HTR-8/SVneo (cell line): ENCODE data around the gene TBL3.
A peak's percentile ranks its signal among the peaks of the same experiment; 100 is the strongest.

ENCODE experiments used
- DNase-seq: peaks from one replicate; pipeline ENCODE4 v3.0.0; 2011; ENCODE audit warnings: low spot score, mixed read lengths; ENCODE audit not compliant: insufficient read length
- FAIRE-seq: peaks from 2 replicates; lab custom pipeline; 2011; peaks lifted over from hg19 to GRCh38; lab: Jason Lieb, UNC

The TBL3 gene

GRCh38 chr16:1980770-1981087 is 8.9 kb downstream of the TBL3 start:
- DNase-seq (no peak), FAIRE-seq (no peak)

DNA sequence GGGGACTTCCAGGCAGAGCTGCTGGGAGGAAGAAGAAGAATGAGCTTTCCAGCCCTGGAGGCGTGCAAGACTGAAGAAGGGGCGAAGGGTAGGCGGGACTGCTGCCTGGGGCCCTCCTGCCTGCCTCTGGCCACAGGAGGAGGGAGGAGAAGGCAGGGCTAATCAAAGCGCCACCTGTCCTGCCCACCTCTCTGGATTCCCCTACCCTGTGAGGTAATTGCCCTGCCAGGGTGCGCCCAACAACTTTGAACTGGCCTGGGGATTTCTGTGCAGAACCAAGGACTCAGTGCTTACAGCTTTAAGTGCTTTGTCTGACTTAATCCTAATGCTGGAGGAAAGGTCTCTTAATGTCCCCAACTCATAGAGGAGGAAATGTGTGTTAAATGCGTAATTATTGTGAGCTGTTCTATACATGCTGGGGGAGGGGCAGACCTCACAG is 9.6 kb downstream of the TBL3 start, which contains the start of gene NOXO1:
Gene NOXO1 (minus strand): TSS at position 72 of the 439 bp plus-strand sequence. CDS start 290 bp downstream, outside the sequence.
- DNase-seq: no peak
- FAIRE-seq: no peak

DNA sequence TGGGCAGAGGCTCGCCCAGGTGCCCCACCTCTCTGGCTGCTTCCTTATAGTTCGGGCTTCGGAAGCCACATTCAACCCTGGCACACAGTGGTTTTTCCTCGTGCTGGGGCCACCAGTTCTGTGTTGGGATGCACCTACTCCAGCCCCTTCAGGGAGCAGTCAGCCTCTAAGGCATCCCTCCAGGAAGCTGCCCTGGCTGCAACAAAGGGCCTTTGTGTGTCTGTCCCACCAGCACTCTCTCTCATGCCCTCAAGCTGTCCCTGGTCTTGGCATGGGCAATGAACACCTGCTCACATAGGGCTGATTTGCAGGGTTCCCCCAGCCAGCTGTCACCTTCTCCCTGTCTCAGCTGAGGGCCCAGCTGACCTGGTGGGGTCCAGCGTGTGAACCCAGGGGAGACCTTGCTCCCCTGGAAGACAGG is 10.2 kb downstream of the TBL3 start:
- FAIRE-seq (no peak), DNase-seq (no peak)

- FAIRE-seq (no peak), DNase-seq (no peak)
Measured at GRCh38 chr16:1982991-1983543, 11.2 kb downstream of the TBL3 start.

- DNase-seq: peak; percentile 94
- peak; percentile 95 for FAIRE-seq
Measured at GRCh38 chr16:1983544-1984346, 11.9 kb downstream of the TBL3 start, which contains the start of gene GFER. GFER (plus strand) TSS chr16:1984193; CDS start chr16:1984219, 26 bp downstream.

GRCh38 chr16:1984347-1985225 is 12.7 kb downstream of the TBL3 start:
- no peak for DNase-seq
- FAIRE-seq: no peak

GRCh38 chr16:1985466-1986150 is 13.8 kb downstream of the TBL3 start:
- no peak for FAIRE-seq
- DNase-seq: no peak

GRCh38 chr16:1987198-1987597 is 15.3 kb downstream of the TBL3 start:
- no peak for FAIRE-seq
- no peak for DNase-seq

GRCh38 chr16:1989209-1990100 is 17.6 kb downstream of the TBL3 start, which contains the start of gene SYNGR3:
SYNGR3 (plus strand) TSS chr16:1989970; CDS start chr16:1990103, 133 bp downstream.
- DNase-seq (no peak), FAIRE-seq (peak; percentile 16)

- FAIRE-seq (no peak), DNase-seq (no peak)
Measured at GRCh38 chr16:1990101-1990350, 18.2 kb downstream of the TBL3 start.

- DNase-seq: no peak
- no peak for FAIRE-seq
Measured at GRCh38 chr16:1990351-1991134, 18.7 kb downstream of the TBL3 start.

DNA sequence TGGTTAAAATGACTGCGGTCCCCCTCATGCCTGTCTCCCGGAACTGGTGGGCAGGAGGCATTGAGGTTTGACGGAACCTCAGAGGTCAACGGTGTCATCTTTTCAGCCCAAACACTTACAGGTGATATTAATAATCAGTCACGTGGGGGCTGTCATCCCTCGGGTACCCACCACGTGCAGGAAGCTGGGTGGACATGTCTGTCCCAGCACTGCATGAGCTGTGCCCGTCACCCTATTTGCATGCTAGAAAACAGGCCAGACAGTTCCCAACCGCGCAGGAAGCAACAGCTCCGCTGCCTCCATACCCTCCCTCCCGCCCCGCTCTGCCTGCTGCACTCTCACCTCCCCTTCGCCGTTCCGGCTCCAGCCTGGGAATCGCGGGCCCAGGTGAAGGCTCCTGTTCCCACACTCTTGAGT is 19.3 kb downstream of the TBL3 start:
- no peak for DNase-seq
- FAIRE-seq: no peak

DNA sequence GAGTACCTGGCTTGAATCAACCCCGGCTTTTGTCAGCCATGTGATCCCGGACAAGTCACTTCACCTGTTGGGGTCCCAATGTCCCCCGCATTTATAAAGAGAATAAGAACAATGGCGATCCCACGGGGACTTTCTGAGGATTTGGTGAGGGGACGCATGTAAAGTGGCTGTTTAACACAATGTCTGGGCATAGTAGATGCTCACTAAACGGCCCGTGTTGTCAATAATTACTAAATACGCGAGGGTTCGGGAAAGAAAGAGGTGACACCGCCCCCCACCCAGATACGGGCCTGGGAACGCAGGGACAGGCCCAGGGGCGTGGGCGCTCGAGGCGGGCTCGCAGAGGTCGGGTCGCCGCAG is 19.7 kb downstream of the TBL3 start:
- DNase-seq (no peak), FAIRE-seq (no peak)

DNA sequence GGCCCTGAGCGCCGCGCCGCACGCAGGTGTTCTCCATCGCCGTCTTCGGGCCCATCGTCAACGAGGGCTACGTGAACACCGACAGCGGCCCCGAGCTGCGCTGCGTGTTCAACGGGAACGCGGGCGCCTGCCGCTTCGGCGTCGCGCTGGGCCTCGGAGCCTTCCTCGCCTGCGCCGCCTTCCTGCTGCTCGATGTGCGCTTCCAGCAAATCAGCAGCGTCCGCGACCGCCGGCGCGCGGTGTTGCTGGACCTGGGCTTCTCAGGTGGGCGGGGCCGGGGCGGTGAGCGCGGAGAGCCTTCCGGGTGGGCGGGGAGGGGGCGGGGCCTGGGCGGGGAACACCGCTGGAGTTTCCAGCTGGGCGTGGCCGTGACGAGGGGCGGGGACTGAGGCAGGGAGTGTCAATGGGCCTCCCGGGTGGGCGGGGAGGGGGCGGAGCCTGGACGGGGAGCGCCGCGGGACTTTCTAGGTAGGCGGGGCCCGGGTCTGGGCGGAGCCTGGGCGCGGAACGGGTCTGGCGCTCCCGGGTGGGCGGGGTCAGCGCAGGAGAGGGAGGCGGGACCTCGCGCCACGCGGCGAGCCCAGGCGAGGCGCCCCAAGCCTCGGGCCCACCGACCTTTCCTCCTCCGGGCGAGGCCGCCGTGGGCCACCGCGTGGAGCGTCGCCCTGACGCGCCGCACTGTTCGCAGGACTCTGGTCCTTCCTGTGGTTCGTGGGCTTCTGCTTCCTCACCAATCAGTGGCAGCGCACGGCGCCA is 20.3 kb downstream of the TBL3 start:
- no peak for FAIRE-seq
- DNase-seq: no peak

- no peak for FAIRE-seq
- no peak for DNase-seq
Measured at GRCh38 chr16:1992704-1993317, 21.0 kb downstream of the TBL3 start.

- FAIRE-seq (no peak), DNase-seq (no peak)
Measured at GRCh38 chr16:1993731-1994131, 21.9 kb downstream of the TBL3 start.

DNA sequence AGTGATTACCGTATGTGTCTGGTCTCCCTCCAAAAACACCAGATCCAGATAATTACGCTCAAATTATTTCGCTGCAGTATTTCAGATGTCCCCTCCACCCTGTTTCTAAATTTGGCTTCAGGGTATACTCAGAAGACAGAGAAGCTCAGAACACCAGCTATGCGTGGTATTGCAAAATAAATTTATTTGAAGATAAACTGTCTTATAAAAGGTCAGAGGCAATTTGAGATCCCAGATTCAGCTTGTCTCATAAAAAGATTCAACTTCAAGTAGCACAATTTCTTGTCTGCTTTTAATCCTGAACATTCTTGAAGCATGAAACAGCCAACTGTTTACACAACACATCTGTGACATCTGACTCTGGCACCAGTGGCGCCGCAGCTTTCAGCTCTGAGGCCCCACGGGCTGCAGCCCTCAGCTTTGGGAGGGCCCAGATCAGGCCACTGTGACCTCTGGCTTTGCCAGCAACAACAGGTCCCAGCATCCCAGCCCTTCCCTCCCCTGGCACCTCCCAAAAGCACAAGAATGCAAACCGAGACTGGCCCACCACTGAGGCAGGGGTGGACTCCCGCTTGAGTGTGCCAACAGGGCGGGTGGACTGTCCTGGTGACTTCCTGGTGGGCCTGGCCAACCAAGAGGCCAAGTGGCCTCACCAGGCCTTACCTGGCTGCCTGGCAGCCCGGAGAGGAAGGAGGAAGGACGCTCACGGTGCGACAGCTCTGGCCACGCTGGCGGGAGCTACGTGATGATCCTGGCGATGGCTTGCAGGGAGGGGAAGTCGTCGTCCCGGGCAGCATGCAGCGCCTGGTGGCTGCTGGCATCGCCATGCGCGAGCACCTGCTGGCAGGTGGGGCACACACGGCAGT is 25.9 kb downstream of the TBL3 start:
- DNase-seq (no peak), FAIRE-seq (no peak)
